22Rv1 (cell line): ENCODE measurements around the gene CACNB2.

ENCODE experiments used
- H3K27ac ChIP-seq: fragments of 450-650 bp; 2 replicates; pipeline ENCODE4 v1.5.1; 2017
- ZFX ChIP-seq: fragments of 450-650 bp; IDR thresholded peaks from 2 replicates; pipeline ENCODE4 v1.6.1; 2017; ENCODE audit warnings: antibody characterized with exemption, borderline replicate concordance
- TF ChIP-seq, protein P1 (sequence below): fragments of 450-650 bp; IDR thresholded peaks from 2 replicates; pipeline ENCODE4 v1.5.1; 2017; ENCODE audit warnings: mild to moderate bottlenecking

The CACNB2 gene

DNA sequence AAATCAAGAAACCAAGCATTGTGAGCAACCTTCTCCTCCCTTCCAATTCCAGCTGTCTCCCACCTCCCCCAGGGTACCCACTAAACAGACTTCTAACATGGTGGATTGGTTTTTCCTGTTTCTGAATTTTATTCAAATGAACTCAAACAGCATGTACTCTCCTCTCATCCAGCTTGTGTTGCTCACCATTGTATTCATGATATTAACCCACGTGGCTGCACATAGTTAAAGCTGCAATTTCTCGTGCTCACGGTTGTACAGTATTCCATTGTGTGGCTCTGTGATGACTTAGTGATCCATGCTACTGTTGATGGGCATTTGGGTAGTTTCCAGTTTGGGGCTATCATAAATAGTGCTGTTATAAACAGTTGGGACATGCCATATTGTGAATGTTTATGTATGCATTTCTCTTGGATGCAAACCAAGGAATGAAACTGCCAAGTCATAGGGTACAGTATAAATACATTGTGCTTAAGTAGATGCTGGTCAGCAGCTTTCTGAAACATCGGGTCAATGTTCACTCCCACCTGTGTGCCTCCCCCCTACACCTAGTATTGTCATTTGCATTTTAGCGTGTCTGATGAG, 124.3 kb downstream of the CACNB2 start:
- no peak overlapping the region for H3K27ac ChIP-seq
- TF ChIP-seq ZFX: no peak
- TF ChIP-seq, protein P1, sequence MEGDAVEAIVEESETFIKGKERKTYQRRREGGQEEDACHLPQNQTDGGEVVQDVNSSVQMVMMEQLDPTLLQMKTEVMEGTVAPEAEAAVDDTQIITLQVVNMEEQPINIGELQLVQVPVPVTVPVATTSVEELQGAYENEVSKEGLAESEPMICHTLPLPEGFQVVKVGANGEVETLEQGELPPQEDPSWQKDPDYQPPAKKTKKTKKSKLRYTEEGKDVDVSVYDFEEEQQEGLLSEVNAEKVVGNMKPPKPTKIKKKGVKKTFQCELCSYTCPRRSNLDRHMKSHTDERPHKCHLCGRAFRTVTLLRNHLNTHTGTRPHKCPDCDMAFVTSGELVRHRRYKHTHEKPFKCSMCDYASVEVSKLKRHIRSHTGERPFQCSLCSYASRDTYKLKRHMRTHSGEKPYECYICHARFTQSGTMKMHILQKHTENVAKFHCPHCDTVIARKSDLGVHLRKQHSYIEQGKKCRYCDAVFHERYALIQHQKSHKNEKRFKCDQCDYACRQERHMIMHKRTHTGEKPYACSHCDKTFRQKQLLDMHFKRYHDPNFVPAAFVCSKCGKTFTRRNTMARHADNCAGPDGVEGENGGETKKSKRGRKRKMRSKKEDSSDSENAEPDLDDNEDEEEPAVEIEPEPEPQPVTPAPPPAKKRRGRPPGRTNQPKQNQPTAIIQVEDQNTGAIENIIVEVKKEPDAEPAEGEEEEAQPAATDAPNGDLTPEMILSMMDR: no peak

DNA sequence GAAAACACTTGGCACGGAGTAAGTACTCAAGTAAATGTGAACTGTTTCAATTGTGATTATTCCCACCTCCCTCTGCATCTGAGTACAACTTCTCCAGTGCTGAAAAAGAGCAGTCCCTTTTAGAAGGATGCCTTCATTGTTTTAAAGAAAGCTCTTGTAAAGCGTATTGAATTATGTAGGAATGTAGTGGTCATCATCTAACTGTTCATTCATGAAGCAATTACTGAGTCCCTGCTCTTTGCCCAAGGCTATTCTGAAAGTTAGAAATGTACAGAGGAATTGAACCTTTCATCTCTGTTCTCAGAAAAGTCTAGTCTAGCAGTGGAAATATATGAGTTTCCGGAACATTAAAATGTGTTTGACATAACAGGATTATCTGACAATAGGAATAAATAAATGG, 127.8 kb downstream of the CACNB2 start:
- TF ChIP-seq, protein P1: no peak
- no peak for TF ChIP-seq ZFX
- H3K27ac ChIP-seq: no peak overlapping the region

DNA sequence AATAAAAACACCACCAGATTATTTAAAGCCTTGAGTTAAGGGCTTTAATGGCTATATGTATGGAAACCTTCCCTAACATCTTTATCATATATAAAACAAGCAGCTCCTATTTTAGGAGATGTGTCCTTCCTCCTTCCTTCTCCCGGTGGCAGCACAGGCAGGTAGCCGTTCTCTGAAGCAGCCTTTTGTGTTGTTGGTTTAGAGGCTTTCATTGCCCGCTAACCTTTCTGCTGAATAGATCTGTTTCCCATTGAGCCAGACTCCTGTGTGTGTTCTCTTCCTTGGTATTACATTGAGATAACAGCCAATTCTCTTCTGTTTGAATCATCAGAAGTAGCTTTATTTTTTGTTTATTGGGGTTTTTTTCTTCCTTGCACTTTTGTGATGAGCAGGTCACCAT, 131.3 kb downstream of the CACNB2 start:
- no peak overlapping the region for H3K27ac ChIP-seq
- TF ChIP-seq ZFX: no peak
- TF ChIP-seq, protein P1: no peak

DNA sequence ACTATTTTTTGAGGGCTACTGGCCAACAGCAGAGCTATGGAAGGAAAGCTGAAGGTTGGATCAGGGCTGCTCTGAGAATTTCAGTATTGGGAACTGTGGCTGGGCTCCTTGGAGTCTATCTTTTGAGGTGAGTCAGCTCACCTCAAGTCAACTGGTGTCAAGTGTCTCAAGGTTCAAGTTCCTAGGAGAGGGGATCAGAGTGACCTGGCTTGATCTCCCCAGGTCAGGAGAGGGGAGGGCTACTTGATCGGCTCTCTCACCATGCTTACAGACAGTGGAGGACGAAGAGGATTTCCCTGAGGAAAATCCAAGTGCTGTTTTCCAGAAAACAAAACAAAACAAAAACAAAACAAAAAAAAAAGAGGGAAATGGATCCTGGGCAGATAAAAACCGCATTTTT, 132.8 kb downstream of the CACNB2 start:
- TF ChIP-seq ZFX: no peak
- TF ChIP-seq, protein P1: no peak

DNA sequence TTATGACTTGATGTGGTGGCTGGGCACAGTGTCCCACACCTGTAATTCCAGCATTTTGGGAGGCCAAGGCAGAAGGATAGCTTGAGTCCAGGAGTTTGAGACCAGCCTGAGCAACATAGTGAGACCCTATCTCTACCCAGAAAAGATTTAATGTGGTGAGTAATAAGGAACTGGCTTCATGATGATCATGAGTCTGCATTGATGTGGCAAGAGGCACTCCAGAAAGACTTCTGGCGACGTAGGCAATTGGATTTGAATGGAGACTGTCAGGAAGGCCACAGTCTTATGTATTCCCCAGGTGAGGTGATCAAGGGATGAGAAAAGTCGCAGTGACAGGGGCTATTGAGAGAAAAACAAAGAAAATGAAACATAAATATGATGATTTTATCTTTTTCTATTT, 138.0 kb downstream of the CACNB2 start:
- no peak overlapping the region for H3K27ac ChIP-seq
- TF ChIP-seq, protein P1: no peak
- TF ChIP-seq ZFX: no peak

More for the DNA sequence above, 132.8 kb downstream of the CACNB2 start:
- H3K27ac ChIP-seq: no peak overlapping the region

DNA sequence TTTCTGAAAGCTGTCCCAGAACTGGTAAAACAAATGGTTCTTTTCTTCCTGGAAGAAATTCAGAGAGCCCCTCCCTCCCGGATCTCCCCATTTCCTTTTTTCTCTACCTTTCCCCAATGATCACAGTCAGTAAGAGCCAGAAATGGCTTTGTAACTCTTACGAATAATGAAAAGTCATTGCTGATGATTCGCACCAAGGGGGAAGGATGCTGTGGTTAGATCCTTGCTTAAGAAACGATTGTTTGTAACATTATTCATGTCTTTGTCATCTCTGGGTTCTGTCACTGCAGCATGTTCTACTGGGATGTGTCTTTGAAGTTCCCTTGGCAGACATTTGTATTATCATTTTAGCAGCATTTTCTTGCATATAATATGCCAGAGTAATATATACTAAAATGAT, 138.9 kb downstream of the CACNB2 start:
- no peak for TF ChIP-seq ZFX
- TF ChIP-seq, protein P1: no peak
- no peak overlapping the region for H3K27ac ChIP-seq

DNA sequence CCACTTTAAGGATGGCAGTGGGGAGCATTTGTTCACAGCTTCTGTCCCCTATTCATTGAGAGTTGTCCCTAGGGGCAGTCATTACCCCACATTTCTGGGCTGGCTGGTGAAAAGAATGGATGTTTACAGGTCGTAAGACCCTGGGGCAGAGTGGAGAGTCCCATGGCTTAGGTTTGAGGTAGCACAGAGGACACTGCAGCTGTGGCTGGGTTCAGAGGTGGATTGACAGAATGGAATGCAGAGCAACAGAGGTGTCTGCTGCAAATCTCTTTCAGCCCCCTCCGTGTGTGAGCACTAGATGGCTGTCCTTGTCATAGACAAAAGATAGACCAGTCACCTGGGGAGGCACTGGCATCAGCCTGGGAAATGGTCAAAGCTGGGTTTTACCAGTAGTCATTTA, 141.9 kb downstream of the CACNB2 start:
- no peak overlapping the region for H3K27ac ChIP-seq
- TF ChIP-seq ZFX: no peak
- TF ChIP-seq, protein P1: no peak
